A549 (cell line): ENCODE data around the gene TMC6. TPM values are rescaled to one million over a fixed set of nuclear protein-coding genes. Genes with fewer than 3 reads are reported as not detected.

Experiments
- ATAC-seq, 2 experiments: fragments of 200-7000 bp in 1 of 2; fragments of >200 bp in 1 of 2; cut with Nextera tagmentation in 1 of 2; cut with Tn5 transposase in 1 of 2; 3 replicates each; pipeline versions ENCODE4 v1.8.0 to v1.9.1; 2018 to 2020; ENCODE audit warnings: mild to moderate bottlenecking in 1 of 2, moderate library complexity in 1 of 2
- CTCF ChIA-PET: fragments of 300-600 bp; sonication (Branson Sonifier 250); formaldehyde crosslinking; extraction: SDS; loops from one replicate; lab custom pipeline; 2021; ENCODE audit warnings: antibody characterized with exemption, inconsistent platforms; lab: Yijun Ruan, JAX
- POLR2A ChIA-PET: fragments of 350-600 bp; formaldehyde crosslinking; extraction: SDS; loops from one replicate; lab custom pipeline; 2021; ENCODE audit warnings: antibody characterized with exemption, inconsistent platforms; lab: Yijun Ruan, JAX
- DNase-seq, 2 experiments: peaks; one replicate each; pipeline versions ENCODE4 v3.0.0 to v3.0.0-alpha.2; 2011 to 2016; ENCODE audit warnings: low read depth in 1 of 2, low spot score in 1 of 2
- FAIRE-seq: peaks from 2 replicates; lab custom pipeline; 2011; peaks lifted over from hg19 to GRCh38; lab: Jason Lieb, UNC
- H3K27ac ChIP-seq, 2 experiments: fragments of >200 bp; sonication (Bioruptor Twin); formaldehyde crosslinking; 3 replicates each; pipeline ENCODE4 v1.5.1; 2016 to 2017
- H3K4me1 ChIP-seq: fragments of >200 bp; sonication (Bioruptor Twin); formaldehyde crosslinking; 3 replicates; pipeline ENCODE4 v1.6.1; 2016
- H3K4me2 ChIP-seq: fragments of >200 bp; sonication (Bioruptor Twin); formaldehyde crosslinking; 3 replicates; pipeline ENCODE4 v1.6.1; 2016
- H3K4me3 ChIP-seq: fragments of >200 bp; sonication (Bioruptor Twin); formaldehyde crosslinking; 3 replicates; pipeline ENCODE4 v1.5.1; 2016
- H3K9me3 ChIP-seq: fragments of >200 bp; sonication (Bioruptor Twin); formaldehyde crosslinking; 3 replicates; pipeline ENCODE4 v1.6.1; 2016
- CBX2 ChIP-seq: fragments of 200-600 bp; sonication (generic); IDR thresholded peaks from 2 replicates; pipeline ENCODE4 v1.6.1; 2016; ENCODE audit warnings: low read depth, mild to moderate bottlenecking, borderline replicate concordance
- CEBPB ChIP-seq, 2 experiments: fragments of >200 bp in 1 of 2; sonication (Bioruptor Twin) in 1 of 2; formaldehyde crosslinking in 1 of 2; IDR thresholded peaks; 2 replicates each; pipeline ENCODE4 v1.6.1; 2012 to 2016
- EHF ChIP-seq: fragments of 250-450 bp; sonication (Bioruptor Pico); IDR thresholded peaks from 2 replicates; pipeline ENCODE4 v1.5.0; 2020; ENCODE audit warnings: mild to moderate bottlenecking
- EP300 ChIP-seq, 2 experiments: fragments of >200 bp; sonication (Bioruptor Twin); formaldehyde crosslinking; IDR thresholded peaks; 2 replicates in 1 of 2; 3 replicates in 1 of 2; pipeline ENCODE4 v1.6.1; 2016 to 2017
- FOSB ChIP-seq: fragments of 250-450 bp; sonication (Bioruptor Pico); IDR thresholded peaks from 2 replicates; pipeline ENCODE4 v1.5.0; 2020; ENCODE audit warnings: mild to moderate bottlenecking, moderate library complexity
- MAFK ChIP-seq: fragments of 450-650 bp; IDR thresholded peaks from 2 replicates; pipeline ENCODE4 v1.6.1; 2014; ENCODE audit not compliant: partially characterized antibody
- NPAS2 ChIP-seq: fragments of 250-450 bp; sonication (Bioruptor Pico); IDR thresholded peaks from 2 replicates; pipeline ENCODE4 v1.8.0; 2022; ENCODE audit warnings: mild to moderate bottlenecking, moderate library complexity, borderline replicate concordance
- POLR2A ChIP-seq: IDR thresholded peaks from 2 replicates; pipeline ENCODE4 v1.6.1; 2012; ENCODE audit warnings: mild to moderate bottlenecking, low read length
- RNF2 ChIP-seq: fragments of 200-600 bp; sonication (generic); IDR thresholded peaks from 2 replicates; pipeline ENCODE4 v1.6.1; 2016; ENCODE audit warnings: low read depth, mild to moderate bottlenecking, antibody characterized with exemption, moderate library complexity, borderline replicate concordance
- WGBS: methylation state at CpG from one replicate; pipeline ENCODE4 v1.1.6; 2017; ENCODE audit errors: missing lambda C conversion rate; 5-methylcytosine and 5-hydroxymethylcytosine counted together
- polyA plus RNA-seq, 4 experiments: library from polyadenylated mRNA; depleted of rRNA in 3 of 4; stranded (reverse); fragments of >200 nt; fragmentation: RNase III in 1 of 4; extraction: RNeasy Plus Mini Kit Qiagen cat#74134 plus additional on column Dnase treatment in 1 of 4; gene quantifications; 2 replicates in 3 of 4; 3 replicates in 1 of 4; pipeline ENCODE4 v1.2.3, GENCODE V29; 2011 to 2017
- TF ChIP-seq, protein P1 (sequence below): IDR thresholded peaks from 2 replicates; pipeline ENCODE4 v1.6.1; 2012
- TF ChIP-seq, protein P2 (sequence below): IDR thresholded peaks from 2 replicates; pipeline ENCODE4 v1.6.1; 2012

Gene TMC6
- polyA plus RNA-seq, 2 of the 4 experiments (the other 2 are of a cell fraction), result 4.7 to 9.4 TPM

DNA sequence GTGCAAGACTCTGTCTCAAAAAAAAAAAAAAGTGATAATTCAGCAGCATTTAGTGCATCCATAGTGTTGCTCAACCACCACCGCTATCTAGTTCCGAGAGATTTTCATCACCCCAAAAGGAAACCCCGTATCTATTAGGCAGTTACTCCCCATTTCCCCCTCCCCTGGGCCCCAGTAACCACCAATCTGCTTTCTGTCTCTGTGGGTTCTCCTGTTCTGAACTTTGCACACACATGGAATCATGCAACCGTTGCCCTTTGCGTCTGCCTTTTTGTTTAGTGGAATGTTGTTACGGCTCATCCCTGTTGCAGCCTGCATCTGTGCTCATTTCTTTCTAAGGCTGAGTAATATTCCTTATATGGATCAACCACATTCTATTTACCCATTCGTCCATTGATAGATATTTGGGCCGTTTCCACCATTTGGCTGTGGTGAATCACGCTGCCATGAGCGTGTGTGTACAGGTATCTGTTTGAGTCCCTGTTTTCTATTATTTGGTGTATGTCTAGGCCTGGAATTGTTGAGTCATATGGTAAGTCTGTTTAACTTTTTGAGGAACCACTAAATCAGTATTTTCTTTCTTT lies 31.1 kb upstream of the TMC6 start:
- WGBS, result 87% methylated on average over 10 of the region's 10 CpGs
- TF ChIP-seq CBX2, result no peak
- no peak for TF ChIP-seq FOSB
- TF ChIP-seq CEBPB (IDR thresholded peaks at IDR 0.05), result no peak
- DNase-seq (no peak), FAIRE-seq (no peak), ATAC-seq (no peak)
- CTCF ChIA-PET, result no interaction called here
- POLR2A ChIA-PET, result no interaction called here
- H3K4me1 ChIP-seq, result no peaks in the 10 kb centered on the region
- H3K9me3 ChIP-seq, result no peaks in the 10 kb centered on the region
- no peak overlapping the region for H3K4me3 ChIP-seq
- H3K4me2 ChIP-seq, result no peak overlapping the region
- H3K27ac ChIP-seq, result no peak overlapping the region

DNA sequence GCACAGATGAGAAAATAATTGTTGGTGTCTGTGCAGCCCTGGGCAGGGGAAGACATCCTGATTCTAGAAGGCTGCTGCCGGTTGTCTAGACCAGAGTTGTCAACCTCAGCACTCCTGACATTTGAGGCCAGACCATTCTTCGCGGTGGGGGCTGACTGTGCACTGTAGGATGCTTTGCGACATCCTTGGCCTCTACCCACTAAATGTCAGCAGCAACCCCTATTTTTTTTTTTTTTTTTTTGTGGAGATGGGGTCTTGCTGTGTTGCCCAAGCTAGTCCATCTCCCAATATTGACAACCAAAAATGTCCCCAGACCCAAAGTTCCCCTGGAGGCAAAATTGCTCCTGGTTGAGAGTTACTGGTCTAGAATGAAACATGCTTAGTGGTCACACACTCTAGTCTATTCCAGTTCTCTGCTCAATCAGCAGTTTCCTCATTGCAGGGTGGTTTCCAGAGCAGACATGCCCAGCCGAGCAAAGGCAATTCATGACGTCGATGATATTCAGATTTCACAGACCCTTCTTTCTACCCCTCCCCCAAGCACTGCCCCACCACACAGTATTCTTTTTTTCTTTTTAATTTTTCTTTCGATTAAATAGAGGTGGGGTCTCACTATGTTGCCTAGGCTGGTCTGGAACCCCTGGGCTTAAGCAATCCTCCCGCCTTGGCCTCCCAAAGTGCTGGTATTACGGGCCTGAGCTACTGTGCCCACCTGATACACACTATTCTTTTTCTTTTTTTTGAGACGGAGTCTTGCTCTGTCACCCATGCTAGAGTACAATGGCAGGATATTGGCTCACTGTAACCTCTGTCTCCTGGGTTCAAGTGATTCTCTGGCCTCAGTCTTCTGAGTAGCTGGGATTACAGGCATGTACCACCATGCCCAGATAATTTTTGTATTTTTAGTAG lies 26.6 kb upstream of the TMC6 start:
- DNase-seq (no peak), ATAC-seq (no peak), FAIRE-seq (no peak)
- Histone ChIP-seq H3K4me1 (peaks cover 19% of the 10 kb centered on the region), H3K4me2 (no peak overlapping the region), H3K9me3 (no peaks in the 10 kb centered on the region), H3K4me3 (no peak overlapping the region), H3K27ac (no peak overlapping the region)
- ChIA-PET CTCF (interaction anchor here (0.6 to 24.0 kb wide), 3 partner anchors 13 to 255 kb away, joined by 3 to 295 read pairs (median 3); partner anchors contain the start of gene SYNGR2), POLR2A (interaction anchor here (0.6 to 0.7 kb wide), 2 partner anchors 14 to 832 kb away, joined by 3 read pairs; no protein-coding TSS in a partner anchor)
- WGBS, result 90% methylated on average over 11 of the region's 11 CpGs
- TF ChIP-seq MAFK (peak; percentile 71), CBX2 (no peak)
- TF ChIP-seq, all 56 proteins: peak for 1

DNA sequence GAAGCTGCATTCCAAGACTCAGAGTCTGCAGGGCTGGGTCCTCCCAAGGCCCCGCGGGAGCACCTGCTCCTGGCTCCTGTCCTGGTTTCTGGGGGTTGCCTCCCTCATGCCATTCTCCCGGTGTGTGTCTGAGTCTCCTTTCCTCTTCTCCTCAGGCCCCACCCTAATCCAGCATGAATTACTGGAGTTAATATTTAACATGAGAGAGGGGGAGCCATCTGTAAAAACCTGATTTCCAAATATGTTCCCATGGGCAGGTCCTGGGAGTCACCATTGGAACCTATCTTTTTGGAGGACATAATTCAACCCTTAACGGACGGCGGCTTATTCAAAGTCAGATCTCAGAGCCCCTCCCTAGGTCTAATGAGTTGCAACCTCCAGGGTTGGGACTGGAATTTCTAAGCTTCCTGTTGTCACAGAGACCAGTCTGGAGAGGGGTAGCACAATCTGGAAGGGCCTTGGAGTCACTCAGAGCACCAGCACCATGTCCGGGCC lies 23.0 kb upstream of the TMC6 start:
- no peak overlapping the region for H3K4me3 ChIP-seq
- ATAC-seq (peak; percentile 70 to 81), DNase-seq (peak; percentile 79 to 93), FAIRE-seq (no peak)
- CTCF ChIA-PET, result interaction anchor here (1.0 to 24.0 kb wide), 6 partner anchors 9 to 99 kb away, joined by 3 to 295 read pairs (median 3); partner anchors contain the start of gene SYNGR2
- 29% methylated on average over 7 of the region's 7 CpGs for WGBS
- peak overlapping the region; percentile 73 for H3K4me2 ChIP-seq
- POLR2A ChIA-PET, result interaction anchor here (1.0 to 1.6 kb wide), 2 partner anchors 10 to 11 kb away, joined by 4 to 7 read pairs; no protein-coding TSS in a partner anchor
- H3K4me1 ChIP-seq, result peaks cover 30% of the 10 kb centered on the region
- peak overlapping the region; percentile 59 to 85 for H3K27ac ChIP-seq
- TF ChIP-seq, protein P1, sequence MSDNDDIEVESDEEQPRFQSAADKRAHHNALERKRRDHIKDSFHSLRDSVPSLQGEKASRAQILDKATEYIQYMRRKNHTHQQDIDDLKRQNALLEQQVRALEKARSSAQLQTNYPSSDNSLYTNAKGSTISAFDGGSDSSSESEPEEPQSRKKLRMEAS, result 0 out of 2 replicates have a peak, but pooled peaks have one; percentile 11
- TF ChIP-seq, protein P2, sequence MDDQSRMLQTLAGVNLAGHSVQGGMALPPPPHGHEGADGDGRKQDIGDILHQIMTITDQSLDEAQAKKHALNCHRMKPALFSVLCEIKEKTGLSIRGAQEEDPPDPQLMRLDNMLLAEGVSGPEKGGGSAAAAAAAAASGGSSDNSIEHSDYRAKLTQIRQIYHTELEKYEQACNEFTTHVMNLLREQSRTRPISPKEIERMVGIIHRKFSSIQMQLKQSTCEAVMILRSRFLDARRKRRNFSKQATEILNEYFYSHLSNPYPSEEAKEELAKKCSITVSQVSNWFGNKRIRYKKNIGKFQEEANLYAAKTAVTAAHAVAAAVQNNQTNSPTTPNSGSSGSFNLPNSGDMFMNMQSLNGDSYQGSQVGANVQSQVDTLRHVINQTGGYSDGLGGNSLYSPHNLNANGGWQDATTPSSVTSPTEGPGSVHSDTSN, result no peak
- no peak for TF ChIP-seq EP300 (IDR thresholded peaks at IDR 0.05)
- H3K9me3 ChIP-seq, result no peaks in the 10 kb centered on the region

DNA sequence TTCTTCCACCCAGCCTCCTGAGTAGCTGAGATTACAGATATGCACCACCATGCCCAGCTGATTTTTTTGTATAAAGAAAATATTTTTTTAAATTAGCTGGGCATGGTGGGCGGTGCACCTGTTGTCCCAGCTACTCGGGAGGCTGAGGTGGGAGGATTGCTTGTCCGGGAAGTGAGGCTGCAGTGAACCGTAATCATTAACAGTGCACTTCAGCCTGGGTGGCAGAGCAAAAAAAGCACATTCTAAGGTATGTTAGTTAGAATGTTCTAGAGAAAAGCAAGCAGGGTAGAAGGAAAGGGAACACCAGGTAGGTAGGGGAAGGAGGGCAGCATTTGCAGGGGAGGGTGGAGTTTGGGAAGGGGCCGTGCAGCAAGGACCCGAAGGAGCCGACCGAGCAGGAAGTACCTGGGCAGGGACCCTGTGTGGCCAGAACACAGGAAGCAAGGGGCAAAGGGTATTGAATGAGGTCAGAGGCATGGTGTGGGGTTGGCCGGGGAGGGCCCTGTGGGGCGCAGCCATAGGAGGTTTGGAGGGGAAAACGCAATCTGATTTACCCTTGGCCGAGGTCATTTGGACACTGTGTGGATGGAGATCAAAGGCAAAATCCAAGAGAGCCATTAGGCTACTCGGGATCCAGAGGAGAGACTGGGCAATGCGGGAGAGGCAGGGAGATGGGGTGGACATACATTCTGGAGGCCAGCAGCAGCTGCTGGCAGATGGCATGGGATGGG lies 19.9 kb upstream of the TMC6 start:
- peaks cover 50% of the 10 kb centered on the region for H3K4me1 ChIP-seq
- POLR2A ChIA-PET, result no interaction called here
- ATAC-seq, result no peak
- 79% methylated on average over 14 of the region's 14 CpGs for WGBS
- H3K9me3 ChIP-seq, result no peaks in the 10 kb centered on the region
- FAIRE-seq, result no peak
- DNase-seq, result no peak
- no peak overlapping the region for H3K4me2 ChIP-seq
- H3K4me3 ChIP-seq, result no peak overlapping the region
- CTCF ChIA-PET, result interaction anchor here (1.0 to 24.0 kb wide), 6 partner anchors 10 to 64 kb away, joined by 3 to 295 read pairs (median 11); partner anchors contain the start of gene SYNGR2
- H3K27ac ChIP-seq, result peak overlapping the region in 1 of 2 experiments; percentile 41; a peak in 2 of 6 replicates
- TF ChIP-seq POLR2A, result no peak
- TF ChIP-seq RNF2, result no peak
- no peak for TF ChIP-seq NPAS2 (CRISPR knock-in tag)
- no peak for TF ChIP-seq EHF (CRISPR knock-in tag)
- TF ChIP-seq EP300 (IDR thresholded peaks at IDR 0.05), result no peak
- TF ChIP-seq CBX2, result no peak
